Hepatocyte (in vitro differentiated cells): ENCODE data around the gene CRIM1. TPM values are rescaled to one million over a fixed set of nuclear protein-coding genes. Genes with fewer than 3 reads are reported as not detected.

Source experiments
- DNase-seq: peaks from one replicate; pipeline ENCODE4 v3.0.0-alpha.2; 2016; ENCODE audit warnings: low spot score
- H2AFZ ChIP-seq: fragments of 200-600 bp; sonication (generic); 2 replicates; pipeline ENCODE4 v1.6.0; 2016; ENCODE audit warnings: antibody characterized with exemption, mild to moderate bottlenecking
- H3K27ac ChIP-seq: fragments of 200-600 bp; sonication (generic); 2 replicates; pipeline ENCODE4 v1.5.1; 2016; ENCODE audit warnings: mild to moderate bottlenecking
- H3K27me3 ChIP-seq: fragments of 200-600 bp; sonication (generic); 2 replicates; pipeline ENCODE4 v1.6.1; 2016
- H3K36me3 ChIP-seq: fragments of 200-600 bp; sonication (generic); replicated peaks from 2 replicates; pipeline ENCODE4 v1.5.1; 2016; ENCODE audit warnings: low read depth; ENCODE audit not compliant: insufficient read depth
- H3K4me1 ChIP-seq: fragments of 200-600 bp; sonication (generic); 2 replicates; pipeline ENCODE4 v1.5.1; 2016; ENCODE audit warnings: mild to moderate bottlenecking, moderate library complexity; ENCODE audit not compliant: insufficient read depth
- H3K4me2 ChIP-seq: fragments of 200-600 bp; sonication (generic); 2 replicates; pipeline ENCODE4 v1.6.0; 2016
- H3K4me3 ChIP-seq: fragments of 200-600 bp; sonication (generic); 2 replicates; pipeline ENCODE4 v1.5.1; 2016; ENCODE audit warnings: mild to moderate bottlenecking
- H3K79me2 ChIP-seq: fragments of 200-600 bp; sonication (generic); 2 replicates; pipeline ENCODE4 v1.6.0; 2017; ENCODE audit warnings: mild to moderate bottlenecking
- H3K9me2 ChIP-seq: fragments of 200-600 bp; sonication (generic); replicated peaks from 2 replicates; pipeline ENCODE4 v1.6.0; 2017; ENCODE audit warnings: mild to moderate bottlenecking; ENCODE audit not compliant: insufficient read depth
- H3K9me3 ChIP-seq: fragments of 200-600 bp; sonication (generic); 2 replicates; pipeline ENCODE4 v1.5.1; 2016; ENCODE audit warnings: low read depth, mild to moderate bottlenecking
- H4K20me1 ChIP-seq: fragments of 200-600 bp; sonication (generic); 2 replicates; pipeline ENCODE4 v1.6.0; 2016; ENCODE audit warnings: mild to moderate bottlenecking; ENCODE audit not compliant: insufficient read depth, poor library complexity, severe bottlenecking
- EZH2 ChIP-seq: fragments of 200-600 bp; sonication (generic); IDR thresholded peaks from 2 replicates; pipeline ENCODE4 v1.6.1; 2016; ENCODE audit warnings: antibody characterized with exemption, mild to moderate bottlenecking, borderline replicate concordance
- EZH2phosphoT487 ChIP-seq: fragments of 200-600 bp; sonication (generic); IDR thresholded peaks from one replicate; pipeline ENCODE4 v1.6.1; 2018; ENCODE audit warnings: antibody characterized with exemption, mild to moderate bottlenecking, low read depth, moderate library complexity; ENCODE audit not compliant: unreplicated experiment, severe bottlenecking
- WGBS: methylation state at CpG from one replicate; pipeline ENCODE4 v1.1.6; 2016; ENCODE audit warnings: low lambda C conversion rate; ENCODE audit errors: missing lambda C conversion rate; 5-methylcytosine and 5-hydroxymethylcytosine counted together
- polyA plus RNA-seq: library from polyadenylated mRNA; unstranded; fragments of >200 nt; fragmentation: Nextera tagmentation; extraction: Ambion mirVana; gene quantifications from 2 replicates; pipeline ENCODE4 v1.2.1, GENCODE V29; 2016
- total RNA-seq: library from RNA; depleted of rRNA; stranded (reverse); fragments of >200 nt; gene quantifications from 2 replicates; pipeline ENCODE4 v1.2.3, GENCODE V29; 2014
- TF ChIP-seq, protein P1 (sequence below): fragments of 200-600 bp; sonication (generic); IDR thresholded peaks from 2 replicates; pipeline ENCODE4 v1.5.1; 2016; ENCODE audit warnings: antibody characterized with exemption, mild to moderate bottlenecking; ENCODE audit not compliant: poor library complexity

The CRIM1 gene
- total and polyA plus RNA-seq, 2 experiments from 2014 or later = 23.0 to 40.8 TPM

DNA sequence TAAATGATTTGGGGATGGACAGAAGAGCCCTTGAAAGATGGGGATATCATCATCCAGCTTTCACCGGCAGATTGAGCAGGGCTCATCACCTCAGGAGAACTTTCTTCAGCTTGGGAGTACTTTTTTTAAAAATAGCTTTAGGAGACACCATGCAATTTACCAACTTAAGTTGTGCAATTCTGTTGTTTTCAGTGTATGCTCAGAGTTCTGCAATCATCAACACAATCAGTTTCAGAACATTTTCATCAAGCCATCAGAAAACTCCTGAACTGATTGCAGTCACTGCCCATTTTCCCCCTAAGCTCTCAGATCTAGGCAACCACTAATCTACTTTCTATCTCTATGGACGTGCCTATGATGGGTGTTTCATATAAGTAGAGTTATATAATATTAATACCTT lies 117.7 kb downstream of the CRIM1 start:
- no peaks in the 10 kb centered on the region for H3K9me2 ChIP-seq
- no peak overlapping the region for H2AFZ ChIP-seq
- WGBS = 90% methylated on average over 2 of the region's 2 CpGs
- peaks cover 4% of the 10 kb centered on the region for H3K4me1 ChIP-seq
- no peaks in the 10 kb centered on the region for H3K36me3 ChIP-seq
- no peak overlapping the region for H3K4me2 ChIP-seq
- H3K79me2 ChIP-seq = peaks cover 3% of the 10 kb centered on the region
- DNase-seq = no peak
- no peak overlapping the region for H3K4me3 ChIP-seq
- H3K27me3 ChIP-seq = no peaks in the 10 kb centered on the region
- no peak overlapping the region for H3K27ac ChIP-seq
- H3K9me3 ChIP-seq = peaks cover 17% of the 10 kb centered on the region
- no peaks in the 10 kb centered on the region for H4K20me1 ChIP-seq
- TF ChIP-seq, protein P1, sequence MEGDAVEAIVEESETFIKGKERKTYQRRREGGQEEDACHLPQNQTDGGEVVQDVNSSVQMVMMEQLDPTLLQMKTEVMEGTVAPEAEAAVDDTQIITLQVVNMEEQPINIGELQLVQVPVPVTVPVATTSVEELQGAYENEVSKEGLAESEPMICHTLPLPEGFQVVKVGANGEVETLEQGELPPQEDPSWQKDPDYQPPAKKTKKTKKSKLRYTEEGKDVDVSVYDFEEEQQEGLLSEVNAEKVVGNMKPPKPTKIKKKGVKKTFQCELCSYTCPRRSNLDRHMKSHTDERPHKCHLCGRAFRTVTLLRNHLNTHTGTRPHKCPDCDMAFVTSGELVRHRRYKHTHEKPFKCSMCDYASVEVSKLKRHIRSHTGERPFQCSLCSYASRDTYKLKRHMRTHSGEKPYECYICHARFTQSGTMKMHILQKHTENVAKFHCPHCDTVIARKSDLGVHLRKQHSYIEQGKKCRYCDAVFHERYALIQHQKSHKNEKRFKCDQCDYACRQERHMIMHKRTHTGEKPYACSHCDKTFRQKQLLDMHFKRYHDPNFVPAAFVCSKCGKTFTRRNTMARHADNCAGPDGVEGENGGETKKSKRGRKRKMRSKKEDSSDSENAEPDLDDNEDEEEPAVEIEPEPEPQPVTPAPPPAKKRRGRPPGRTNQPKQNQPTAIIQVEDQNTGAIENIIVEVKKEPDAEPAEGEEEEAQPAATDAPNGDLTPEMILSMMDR = no peak
- TF ChIP-seq EZH2 (no peak), EZH2phosphoT487 (no peak)

DNA sequence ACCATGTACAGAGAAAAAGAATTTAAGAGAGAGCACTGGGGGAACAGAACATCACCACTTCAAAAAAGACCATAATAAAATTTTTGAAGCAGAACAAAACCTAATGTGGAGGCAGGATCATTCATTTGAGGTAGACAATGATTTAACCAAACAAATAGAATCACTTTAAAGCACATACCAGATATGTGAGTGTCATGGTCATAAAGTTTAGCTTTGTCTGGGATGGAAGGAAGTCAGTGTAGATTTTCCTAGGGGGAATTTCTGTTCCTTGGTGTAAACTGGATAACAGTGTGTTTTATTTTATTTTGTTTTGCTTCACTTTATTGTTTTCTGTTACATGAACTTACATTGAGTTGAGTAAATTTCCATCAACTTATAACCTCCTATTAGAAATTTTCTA lies 120.8 kb downstream of the CRIM1 start:
- H3K36me3 ChIP-seq = no peaks in the 10 kb centered on the region
- peaks cover 4% of the 10 kb centered on the region for H3K4me1 ChIP-seq
- no peak overlapping the region for H3K27ac ChIP-seq
- H4K20me1 ChIP-seq = no peaks in the 10 kb centered on the region
- TF ChIP-seq EZH2 = no peak
- TF ChIP-seq, protein P1 = no peak
- no peak for TF ChIP-seq EZH2phosphoT487
- H3K4me3 ChIP-seq = no peak overlapping the region
- no peaks in the 10 kb centered on the region for H3K9me2 ChIP-seq
- H3K27me3 ChIP-seq = no peaks in the 10 kb centered on the region
- H3K4me2 ChIP-seq = no peak overlapping the region
- H2AFZ ChIP-seq = no peak overlapping the region
- H3K79me2 ChIP-seq = peaks cover 3% of the 10 kb centered on the region
- H3K9me3 ChIP-seq = peaks cover 17% of the 10 kb centered on the region
- no peak for DNase-seq

DNA sequence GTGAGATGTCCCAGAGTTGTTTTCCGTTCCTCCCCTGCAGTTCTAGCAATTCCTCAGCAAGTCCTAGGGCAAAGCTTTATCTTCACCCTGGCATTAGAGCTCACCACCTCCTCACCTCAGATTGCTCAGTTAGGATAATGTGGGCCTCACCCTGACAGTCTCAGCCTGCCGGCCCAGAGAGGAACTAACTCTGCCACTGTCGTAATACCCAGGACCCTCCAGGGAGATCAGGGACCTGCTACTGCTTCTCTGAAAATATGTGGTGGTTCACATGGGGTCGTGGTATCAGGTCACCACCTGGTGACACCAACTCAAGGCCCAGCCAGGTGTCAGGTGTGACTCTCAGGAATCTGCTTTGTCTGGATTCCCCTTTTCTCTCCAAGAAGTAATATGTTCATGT lies 121.7 kb downstream of the CRIM1 start:
- 95% methylated on average over 4 of the region's 4 CpGs for WGBS
- H3K79me2 ChIP-seq = peaks cover 3% of the 10 kb centered on the region

More for the DNA sequence above, 121.7 kb downstream of the CRIM1 start:
- Histone ChIP-seq H3K4me1 (peaks cover 11% of the 10 kb centered on the region), H3K4me2 (no peak overlapping the region), H2AFZ (no peak overlapping the region), H3K36me3 (no peaks in the 10 kb centered on the region), H3K9me3 (peaks cover 17% of the 10 kb centered on the region), H3K4me3 (no peak overlapping the region), H3K27ac (no peak overlapping the region), H3K9me2 (no peaks in the 10 kb centered on the region), H4K20me1 (no peaks in the 10 kb centered on the region), H3K27me3 (no peaks in the 10 kb centered on the region)
- TF ChIP-seq EZH2 = no peak
- TF ChIP-seq, protein P1 = no peak
- no peak for TF ChIP-seq EZH2phosphoT487
- no peak for DNase-seq
